Stimulated activated CD8-positive, alpha-beta memory T cell treated with anti-CD3 and anti-CD28 coated beads, Interleukin-2, amount 100 ng/mL, for 48 hours (primary cell): ENCODE data around the gene ZNF780B.

Source experiments
- DNase-seq, 2 donors: peaks; one replicate each; pipeline ENCODE4 v3.0.0-alpha.2; 2020; ENCODE audit warnings: low read depth in 2 of 2

Gene ZNF780B

GRCh38 chr19:39982883-39983282, 73.1 kb downstream of the ZNF780B start:
- DNase-seq: no peak
